GM21529 (cell line): Measurements from ENCODE around the gene ACSM2B.
"Not testable (repeated sequence)": the region's sequence is repeated elsewhere in the genome, so short reads cannot be mapped to it uniquely, and the experiment has no call there.

ENCODE experiments used
- ATAC-seq: cut with Tn5 transposase; IDR thresholded peaks from one replicate; pipeline ENCODE4 v1.9.1; 2021; ENCODE audit not compliant: unreplicated experiment

The ACSM2B gene

GRCh38 chr16:20595694-20596093 is 19.5 kb upstream of the ACSM2B start:
- ATAC-seq: not testable (repeated sequence)

- not testable (repeated sequence) for ATAC-seq
These were observed 18.9 kb upstream of the ACSM2B start for GRCh38 chr16:20595068-20595467.

- not testable (repeated sequence) for ATAC-seq
These were observed 16.6 kb upstream of the ACSM2B start for GRCh38 chr16:20592780-20593179.

- ATAC-seq: not testable (repeated sequence)
These were observed 13.3 kb upstream of the ACSM2B start for GRCh38 chr16:20589486-20589885.

DNA sequence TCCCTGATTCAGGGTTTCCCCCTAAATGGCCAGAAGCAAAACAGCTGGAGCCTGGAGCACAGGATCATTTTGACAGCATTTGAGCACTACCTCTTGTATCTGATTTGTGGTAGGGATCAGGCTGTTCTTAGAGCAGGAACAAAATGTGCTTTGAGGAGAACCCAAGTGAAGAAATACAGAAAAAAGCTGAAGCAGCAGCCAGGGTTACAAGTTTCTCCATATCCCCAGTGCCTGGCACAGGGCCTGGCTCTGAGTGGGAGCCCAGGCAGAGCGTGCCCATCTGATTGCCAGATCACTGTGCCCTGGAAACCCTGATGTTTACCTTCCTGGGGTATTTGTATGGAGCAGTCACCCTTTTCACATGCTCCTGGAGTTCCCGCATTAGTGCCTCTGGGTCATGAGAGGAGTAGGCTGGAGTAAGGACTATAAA is 11.5 kb upstream of the ACSM2B start:
- ATAC-seq: not testable (repeated sequence)

DNA sequence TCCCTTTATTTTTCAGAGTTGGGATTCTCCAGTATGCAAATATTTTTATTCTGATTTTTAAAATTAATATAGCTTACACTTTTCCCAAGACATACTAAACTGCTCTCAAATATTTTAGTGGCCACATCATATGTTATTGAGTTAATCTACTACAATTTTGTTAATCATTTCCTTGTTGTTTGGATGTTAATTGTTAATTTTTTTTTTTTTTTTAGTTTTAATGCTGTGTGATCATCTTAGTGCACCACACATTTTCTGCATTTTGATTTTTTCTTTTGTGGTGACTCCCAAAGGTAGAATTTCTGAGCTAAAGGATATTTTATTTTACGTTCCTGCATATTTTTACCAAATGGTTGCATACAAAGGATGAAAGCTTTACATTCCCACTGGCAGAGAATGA is 10.5 kb upstream of the ACSM2B start:
- ATAC-seq: not testable (repeated sequence)

- ATAC-seq: not testable (repeated sequence)
These were observed 9.9 kb upstream of the ACSM2B start for GRCh38 chr16:20586112-20586511.

DNA sequence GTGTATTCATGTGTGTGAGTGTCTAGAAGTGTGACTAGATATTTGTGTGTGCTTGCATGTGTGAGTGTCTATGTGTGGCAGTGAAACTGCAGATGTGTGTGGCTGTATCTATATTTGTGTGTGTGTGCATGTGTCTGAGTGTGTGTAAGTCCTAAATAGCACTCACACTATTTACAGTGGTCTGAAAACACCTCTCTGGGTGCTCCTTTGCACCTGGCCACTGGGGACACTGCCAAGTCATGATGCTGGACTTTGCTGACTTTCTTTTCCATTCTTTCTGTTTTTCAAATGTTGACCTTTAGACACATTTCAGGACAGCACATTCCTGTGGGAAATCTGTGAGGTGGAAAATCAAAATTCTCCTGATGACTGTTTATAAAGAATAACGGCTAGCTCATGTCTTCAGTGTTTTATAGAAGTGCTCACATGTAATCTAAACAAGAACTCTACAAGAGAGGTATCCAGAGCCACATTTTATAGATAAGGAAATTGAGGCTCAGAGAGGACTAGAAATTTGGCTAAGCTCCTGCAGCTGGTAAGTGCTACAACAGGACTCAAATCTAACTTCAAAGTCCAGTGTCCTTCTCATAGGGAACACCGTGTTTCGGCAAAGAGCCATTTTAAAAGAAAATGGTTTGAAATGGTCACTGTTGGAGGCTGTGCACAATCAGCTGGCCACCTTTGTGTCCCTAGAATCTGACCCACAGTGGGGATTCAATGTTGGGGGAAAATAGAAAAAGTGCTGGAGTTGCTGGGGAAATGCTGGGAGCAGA is 4.5 kb upstream of the ACSM2B start:
- ATAC-seq: not testable (repeated sequence)

- not testable (repeated sequence) for ATAC-seq
These were observed 1.9 kb upstream of the ACSM2B start for GRCh38 chr16:20578091-20578490.

DNA sequence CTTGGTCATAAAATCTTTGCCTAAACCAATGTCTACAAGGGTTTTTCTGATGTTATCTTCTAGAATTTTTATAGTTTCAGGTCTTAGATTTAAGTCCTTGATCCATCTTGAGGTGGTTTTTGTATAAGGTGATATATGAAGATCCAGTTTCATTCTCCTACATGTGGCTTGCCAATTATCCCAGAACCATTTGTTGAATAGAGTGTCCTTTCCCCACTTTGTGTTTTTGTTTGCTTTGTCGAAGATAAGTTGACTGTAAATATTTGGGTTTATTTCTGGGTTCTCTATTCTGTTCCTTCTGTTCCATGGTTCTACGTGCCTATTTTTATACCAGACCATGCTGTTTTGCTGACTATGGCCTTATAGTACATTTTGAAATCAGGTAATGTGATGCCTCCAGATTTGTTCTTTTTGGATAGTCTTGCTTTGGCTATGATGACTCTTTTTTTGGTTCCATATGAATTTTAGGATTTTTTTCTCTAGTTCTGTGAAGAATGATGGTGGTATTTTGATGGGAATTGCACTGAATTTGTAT is 7.0 kb downstream of the ACSM2B start:
- not testable (repeated sequence) for ATAC-seq

DNA sequence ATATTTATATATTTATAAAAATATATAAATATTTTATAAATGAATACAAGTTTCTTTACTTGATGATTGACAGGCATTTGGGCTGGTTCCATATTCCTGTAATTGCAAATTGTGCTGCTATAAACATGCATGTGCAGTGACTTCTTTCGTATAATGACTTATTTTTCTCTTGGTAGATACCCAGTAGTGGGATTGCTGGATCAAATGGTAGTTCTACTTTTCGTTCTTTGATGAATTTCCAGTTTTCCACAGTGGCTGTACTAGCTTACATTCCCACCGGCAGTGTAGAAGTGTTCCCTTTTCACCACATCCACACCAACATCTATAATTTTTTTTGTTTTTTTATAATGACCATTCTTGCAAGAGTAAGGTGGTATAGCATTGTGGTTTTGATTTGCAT is 7.8 kb downstream of the ACSM2B start:
- no peak for ATAC-seq

GRCh38 chr16:20566864-20567263 is 9.3 kb downstream of the ACSM2B start:
- ATAC-seq: no peak

- ATAC-seq: not testable (repeated sequence)
These were observed 10.8 kb downstream of the ACSM2B start for GRCh38 chr16:20565334-20565733.

GRCh38 chr16:20564218-20564617 is 11.9 kb downstream of the ACSM2B start:
- not testable (repeated sequence) for ATAC-seq

GRCh38 chr16:20555628-20556027 is 20.5 kb downstream of the ACSM2B start:
- ATAC-seq: not testable (repeated sequence)

GRCh38 chr16:20554689-20555088 is 21.5 kb downstream of the ACSM2B start:
- not testable (repeated sequence) for ATAC-seq

GRCh38 chr16:20553493-20553892 is 22.7 kb downstream of the ACSM2B start:
- ATAC-seq: not testable (repeated sequence)

GRCh38 chr16:20546951-20547350 is 29.2 kb downstream of the ACSM2B start:
- ATAC-seq: not testable (repeated sequence)

DNA sequence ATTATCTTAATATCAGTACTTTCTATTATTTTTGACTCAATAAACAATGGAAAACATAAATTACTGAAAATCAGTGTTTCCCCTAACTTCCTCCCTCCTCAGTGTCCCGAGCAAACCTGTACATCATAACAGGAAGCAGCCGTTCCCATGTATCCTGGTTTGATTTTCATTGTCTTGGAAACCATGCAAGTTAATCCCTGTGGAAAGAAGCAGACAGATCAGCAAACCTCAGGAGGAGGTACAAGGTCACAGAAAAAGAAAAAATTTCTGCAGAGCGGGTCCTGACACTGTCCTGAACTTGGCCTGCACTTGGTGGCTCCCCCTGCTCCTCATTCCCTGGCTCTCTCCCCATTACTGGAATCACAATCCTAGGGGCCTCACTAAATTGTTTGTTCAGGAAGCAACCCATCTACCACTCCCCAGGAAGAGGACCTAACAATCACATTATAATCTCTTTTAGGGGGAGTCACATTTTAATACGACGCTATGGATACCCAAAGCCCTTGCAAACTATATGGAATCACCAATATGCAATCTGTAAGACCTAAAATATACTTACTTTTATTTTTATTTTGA is 29.8 kb downstream of the ACSM2B start:
- ATAC-seq: not testable (repeated sequence)

- ATAC-seq: not testable (repeated sequence)
These were observed 35.4 kb downstream of the ACSM2B start for GRCh38 chr16:20540603-20541316.

DNA sequence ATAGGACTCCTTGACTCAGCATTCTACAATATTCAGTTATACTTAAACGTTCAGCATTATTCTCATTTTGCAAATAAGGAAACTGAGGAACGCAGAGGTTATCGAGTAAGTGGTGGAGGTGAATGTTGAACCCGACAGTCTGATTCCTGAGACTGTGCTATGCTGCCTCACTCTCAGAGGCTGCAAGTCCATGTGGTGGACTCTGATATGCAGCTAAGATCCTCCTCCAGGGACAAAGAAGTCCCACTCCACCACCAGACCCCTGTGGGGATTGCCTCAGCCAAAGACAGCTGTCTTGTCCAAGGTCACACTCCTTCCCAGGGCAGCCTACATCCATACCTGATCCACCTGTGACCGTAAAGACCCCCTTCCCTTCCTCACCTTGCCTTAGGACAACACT is 37.5 kb downstream of the ACSM2B start:
- ATAC-seq: no peak
